Lower lobe of right lung (tissue), 2 donors: ENCODE data around the gene SLC26A9. TPM values are rescaled to one million over a fixed set of nuclear protein-coding genes. Genes with fewer than 3 reads are reported as not detected.
A peak's percentile ranks its signal among the peaks of the same experiment; 100 is the strongest.

Experiments used
- ATAC-seq, 2 donors: fragments of 200-7000 bp; cut with Tn5 transposase; one replicate each; pipeline ENCODE4 v1.9.1; 2020 to 2022; ENCODE audit warnings: mild to moderate bottlenecking in 2 of 2, moderate library complexity in 2 of 2
- DNase-seq: peaks from one replicate; pipeline ENCODE4 v3.0.0-alpha.2; 2020
- H3K27ac ChIP-seq: fragments of 200-600 bp; one replicate; pipeline ENCODE4 v1.8.0; 2022
- H3K27me3 ChIP-seq: fragments of 200-600 bp; one replicate; pipeline ENCODE4 v1.8.0; 2022; ENCODE audit warnings: low read depth
- H3K36me3 ChIP-seq: fragments of 200-600 bp; one replicate; pipeline ENCODE4 v1.8.0; 2022; ENCODE audit warnings: mild to moderate bottlenecking
- H3K4me1 ChIP-seq: fragments of 200-600 bp; one replicate; pipeline ENCODE4 v1.8.0; 2022
- H3K4me3 ChIP-seq: fragments of 200-600 bp; one replicate; pipeline ENCODE4 v1.8.0; 2022; ENCODE audit warnings: mild to moderate bottlenecking
- H3K9me3 ChIP-seq: fragments of 200-600 bp; one replicate; pipeline ENCODE4 v1.8.0; 2022
- intact Hi-C: fragments of 100-400 bp; cut with DNase I; formaldehyde crosslinking; loops from one replicate; pipeline ENCODE4 v1.11.0; 2022
- total RNA-seq: library from RNA; stranded (reverse); fragmentation: NEBNext Ultra II Directional; extraction: Animal tissue kit (Norgen Biotek cat#: 25700); gene quantifications from one replicate; pipeline ENCODE4 v1.2.1, GENCODE V29; 2021
- TF ChIP-seq, protein P1 (sequence below): fragments of 200-600 bp; IDR thresholded peaks from one replicate; pipeline ENCODE4 v1.8.0; 2022; ENCODE audit warnings: antibody characterized with exemption, mild to moderate bottlenecking
- donor health status: DM: no; HTN: yes; CAD: no; lungs with severe emphysema.

The SLC26A9 gene
- total RNA-seq, 1 donor from 2014 or later = 18.2 TPM

DNA sequence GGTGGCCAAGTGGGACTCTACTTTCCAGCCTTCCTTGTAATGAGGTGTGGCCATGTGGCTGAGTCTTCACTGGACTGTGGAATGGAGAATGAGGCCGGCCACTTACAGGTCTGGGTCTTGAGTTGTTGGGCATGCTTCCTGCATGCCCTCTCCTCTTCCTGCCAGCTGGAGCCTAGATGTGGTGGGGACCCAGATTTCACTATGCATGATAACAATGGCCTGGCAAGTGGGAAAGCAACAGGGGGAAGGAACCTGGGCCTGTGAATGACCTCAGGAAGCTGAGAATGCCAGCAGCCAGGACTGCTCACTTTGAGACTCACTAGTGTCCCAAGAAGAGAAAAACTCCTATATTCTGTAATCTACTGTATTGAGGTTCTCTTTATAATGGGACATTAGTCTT, 8.5 kb upstream of the SLC26A9 start:
- intact Hi-C loops = no loop called here
- TF ChIP-seq, protein P1, sequence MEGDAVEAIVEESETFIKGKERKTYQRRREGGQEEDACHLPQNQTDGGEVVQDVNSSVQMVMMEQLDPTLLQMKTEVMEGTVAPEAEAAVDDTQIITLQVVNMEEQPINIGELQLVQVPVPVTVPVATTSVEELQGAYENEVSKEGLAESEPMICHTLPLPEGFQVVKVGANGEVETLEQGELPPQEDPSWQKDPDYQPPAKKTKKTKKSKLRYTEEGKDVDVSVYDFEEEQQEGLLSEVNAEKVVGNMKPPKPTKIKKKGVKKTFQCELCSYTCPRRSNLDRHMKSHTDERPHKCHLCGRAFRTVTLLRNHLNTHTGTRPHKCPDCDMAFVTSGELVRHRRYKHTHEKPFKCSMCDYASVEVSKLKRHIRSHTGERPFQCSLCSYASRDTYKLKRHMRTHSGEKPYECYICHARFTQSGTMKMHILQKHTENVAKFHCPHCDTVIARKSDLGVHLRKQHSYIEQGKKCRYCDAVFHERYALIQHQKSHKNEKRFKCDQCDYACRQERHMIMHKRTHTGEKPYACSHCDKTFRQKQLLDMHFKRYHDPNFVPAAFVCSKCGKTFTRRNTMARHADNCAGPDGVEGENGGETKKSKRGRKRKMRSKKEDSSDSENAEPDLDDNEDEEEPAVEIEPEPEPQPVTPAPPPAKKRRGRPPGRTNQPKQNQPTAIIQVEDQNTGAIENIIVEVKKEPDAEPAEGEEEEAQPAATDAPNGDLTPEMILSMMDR = no peak
- H3K4me3 ChIP-seq = no peak overlapping the region
- H3K4me1 ChIP-seq = peaks cover 6% of the 10 kb centered on the region
- no peak for DNase-seq
- no peak overlapping the region for H3K27ac ChIP-seq
- H3K27me3 ChIP-seq = no peaks in the 10 kb centered on the region
- no peaks in the 10 kb centered on the region for H3K36me3 ChIP-seq
- no peak for ATAC-seq
- no peaks in the 10 kb centered on the region for H3K9me3 ChIP-seq

DNA sequence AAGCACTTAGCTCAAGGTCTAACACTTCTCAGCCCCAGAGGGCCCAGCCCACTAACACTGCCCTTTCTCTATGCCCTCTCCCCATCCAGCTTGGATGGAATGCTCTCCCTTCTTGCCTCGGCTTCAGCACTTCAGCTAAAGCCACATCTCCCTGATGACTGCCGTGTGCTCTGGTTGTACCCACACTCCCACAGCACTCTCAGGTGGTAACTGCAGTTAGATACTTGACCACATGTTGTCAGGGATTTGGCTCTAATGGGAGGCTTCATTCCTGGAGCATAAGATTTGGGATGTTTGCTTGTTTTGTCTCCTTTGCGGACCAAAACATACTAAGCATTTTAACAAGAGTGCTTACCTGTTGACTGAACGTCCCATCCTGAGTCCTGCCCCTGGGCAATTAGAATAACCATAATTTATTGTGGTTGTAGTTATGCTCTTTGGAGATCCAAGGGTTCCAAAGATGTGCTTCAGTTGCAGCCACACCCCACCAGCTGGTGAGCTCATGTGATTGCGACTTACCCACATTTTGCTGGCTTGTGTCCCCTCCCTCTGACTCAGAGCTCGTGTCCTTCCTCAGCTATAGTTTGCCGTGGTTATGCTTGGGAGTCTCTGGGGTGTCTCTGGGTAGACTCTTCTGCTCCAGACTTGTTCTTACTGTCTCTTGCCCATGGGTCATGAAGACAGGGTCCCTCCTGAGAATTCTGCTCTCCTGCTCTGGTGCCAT, 7.7 kb upstream of the SLC26A9 start:
- TF ChIP-seq, protein P1 = no peak
- Histone ChIP-seq H3K9me3 (no peaks in the 10 kb centered on the region), H3K27ac (no peak overlapping the region), H3K4me3 (no peak overlapping the region), H3K36me3 (no peaks in the 10 kb centered on the region), H3K27me3 (no peaks in the 10 kb centered on the region), H3K4me1 (peaks cover 6% of the 10 kb centered on the region)
- no peak for DNase-seq
- intact Hi-C loops = no loop called here
- no peak for ATAC-seq

DNA sequence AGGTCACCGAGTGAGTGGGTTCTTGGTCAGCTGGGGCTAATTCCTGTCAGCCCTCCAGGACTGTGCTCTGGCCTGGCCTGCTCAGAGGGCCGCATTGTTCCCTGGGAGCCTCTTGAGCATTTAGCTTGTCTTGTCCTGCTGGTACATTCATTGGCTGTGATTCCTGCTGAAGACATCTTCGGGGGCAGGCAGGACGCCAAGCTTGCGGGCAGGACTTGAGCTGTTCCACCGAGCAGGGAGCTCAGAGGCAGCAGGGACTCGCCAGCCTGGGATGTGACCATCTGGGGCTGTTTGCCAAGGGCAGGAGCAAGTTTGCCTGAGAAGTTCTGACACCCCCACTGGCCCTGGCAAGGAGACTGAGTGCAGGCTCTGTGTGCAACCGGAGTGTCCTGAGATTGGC, 7.0 kb upstream of the SLC26A9 start:
- Histone ChIP-seq H3K36me3 (no peaks in the 10 kb centered on the region), H3K9me3 (no peaks in the 10 kb centered on the region), H3K27ac (no peak overlapping the region), H3K27me3 (no peaks in the 10 kb centered on the region), H3K4me3 (no peak overlapping the region), H3K4me1 (peaks cover 6% of the 10 kb centered on the region)
- no peak for DNase-seq
- ATAC-seq = peak in 1 of 2 donors; percentile 21
- TF ChIP-seq, protein P1 = no peak
- intact Hi-C loops = no loop called here

DNA sequence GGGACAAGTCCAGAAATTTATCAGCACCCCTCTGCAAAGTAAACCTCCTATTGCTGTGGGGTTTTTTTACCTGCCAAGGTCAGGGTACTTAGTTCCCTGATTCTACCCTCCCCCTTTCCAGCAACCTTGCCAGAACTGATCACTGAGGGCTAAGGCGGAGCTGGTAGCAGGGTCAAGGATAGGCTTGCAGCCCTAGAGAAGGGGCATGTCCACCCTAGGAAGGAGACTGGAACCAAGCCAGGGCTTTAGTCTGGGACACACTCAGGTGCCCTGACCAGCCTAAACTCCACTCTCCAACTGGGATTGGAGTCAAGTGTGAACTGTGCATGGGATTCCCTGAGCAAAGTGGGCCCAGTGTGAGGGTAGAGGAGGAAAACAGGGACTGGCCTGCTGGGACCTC, 6.5 kb upstream of the SLC26A9 start:
- H3K4me1 ChIP-seq = peaks cover 6% of the 10 kb centered on the region
- TF ChIP-seq, protein P1 = no peak
- H3K36me3 ChIP-seq = no peaks in the 10 kb centered on the region
- no peak overlapping the region for H3K4me3 ChIP-seq
- H3K9me3 ChIP-seq = no peaks in the 10 kb centered on the region
- H3K27me3 ChIP-seq = no peaks in the 10 kb centered on the region
- DNase-seq = no peak
- intact Hi-C loops = no loop called here
- no peak overlapping the region for H3K27ac ChIP-seq
- ATAC-seq = peak in 1 of 2 donors; percentile 7

DNA sequence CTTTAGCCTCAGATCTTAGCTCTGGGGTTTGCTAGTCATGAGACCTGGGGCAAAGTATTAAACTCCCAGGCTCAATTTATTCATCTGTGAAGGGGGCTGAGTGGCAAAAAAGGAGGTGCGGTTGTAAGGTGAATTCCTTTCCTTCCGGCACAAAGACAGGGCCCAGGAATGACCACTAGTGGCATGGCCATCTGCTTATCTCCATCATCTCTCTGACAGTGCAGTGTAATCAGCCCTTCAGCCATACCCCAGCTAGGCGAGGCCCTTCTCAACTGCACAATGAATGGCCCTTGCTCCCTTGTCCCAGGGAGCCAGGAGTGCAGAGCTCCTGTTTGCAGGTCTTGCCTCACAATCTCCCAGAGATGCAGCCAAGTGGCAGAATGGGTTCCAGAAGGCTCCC, 5.6 kb upstream of the SLC26A9 start:
- peaks cover 6% of the 10 kb centered on the region for H3K4me1 ChIP-seq
- no peaks in the 10 kb centered on the region for H3K27me3 ChIP-seq
- no peak overlapping the region for H3K4me3 ChIP-seq
- no peaks in the 10 kb centered on the region for H3K9me3 ChIP-seq
- DNase-seq (no peak), ATAC-seq (no peak)
- TF ChIP-seq, protein P1 = no peak
- H3K36me3 ChIP-seq = no peaks in the 10 kb centered on the region
- intact Hi-C loops = no loop called here
- H3K27ac ChIP-seq = no peak overlapping the region
